ENCODE results near the gene KRT79. TPM values are rescaled to one million over a fixed set of nuclear protein-coding genes. Genes with fewer than 3 reads are reported as not detected.

Gene KRT79
- total RNA-seq, 2 donors from 2014 or later, result not detected

DNA sequence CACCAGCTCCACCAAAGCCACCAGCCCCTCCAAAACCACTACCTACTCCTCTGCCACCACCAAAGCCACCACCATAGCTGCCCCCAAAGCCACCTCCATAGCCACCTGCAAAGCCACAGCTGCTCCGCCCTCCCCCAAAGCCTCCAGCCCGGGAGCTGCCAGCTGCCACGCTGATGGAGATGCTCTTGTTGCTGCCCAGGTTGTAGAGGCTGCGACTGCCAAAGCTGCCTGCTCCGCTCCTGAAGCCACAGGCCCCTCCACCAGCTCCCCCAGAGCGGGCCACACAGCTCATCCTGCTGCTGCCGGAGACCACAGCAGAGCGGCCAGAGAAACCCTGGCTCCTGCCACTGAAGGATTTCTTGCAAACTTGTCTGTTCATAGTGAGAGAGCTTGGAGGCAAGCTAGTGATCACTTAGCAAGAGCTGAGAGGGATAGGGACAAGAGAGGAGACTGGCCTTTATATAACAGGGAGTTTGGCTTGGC is 57.2 kb downstream of the KRT79 start, which contains the start of gene KRT76:
Gene KRT76, minus strand, starts transcription at position 433 of the 483 bp plus-strand sequence. Its CDS starts 54 bp downstream, at position 379.
- H3K36me3 ChIP-seq (ENCODE audit: control insufficient read depth, insufficient read depth, low read length), result no peaks in the 10 kb centered on the region
- TF ChIP-seq, protein P1, sequence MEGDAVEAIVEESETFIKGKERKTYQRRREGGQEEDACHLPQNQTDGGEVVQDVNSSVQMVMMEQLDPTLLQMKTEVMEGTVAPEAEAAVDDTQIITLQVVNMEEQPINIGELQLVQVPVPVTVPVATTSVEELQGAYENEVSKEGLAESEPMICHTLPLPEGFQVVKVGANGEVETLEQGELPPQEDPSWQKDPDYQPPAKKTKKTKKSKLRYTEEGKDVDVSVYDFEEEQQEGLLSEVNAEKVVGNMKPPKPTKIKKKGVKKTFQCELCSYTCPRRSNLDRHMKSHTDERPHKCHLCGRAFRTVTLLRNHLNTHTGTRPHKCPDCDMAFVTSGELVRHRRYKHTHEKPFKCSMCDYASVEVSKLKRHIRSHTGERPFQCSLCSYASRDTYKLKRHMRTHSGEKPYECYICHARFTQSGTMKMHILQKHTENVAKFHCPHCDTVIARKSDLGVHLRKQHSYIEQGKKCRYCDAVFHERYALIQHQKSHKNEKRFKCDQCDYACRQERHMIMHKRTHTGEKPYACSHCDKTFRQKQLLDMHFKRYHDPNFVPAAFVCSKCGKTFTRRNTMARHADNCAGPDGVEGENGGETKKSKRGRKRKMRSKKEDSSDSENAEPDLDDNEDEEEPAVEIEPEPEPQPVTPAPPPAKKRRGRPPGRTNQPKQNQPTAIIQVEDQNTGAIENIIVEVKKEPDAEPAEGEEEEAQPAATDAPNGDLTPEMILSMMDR (conservative IDR thresholded peaks at IDR 0.05), result no peak
- H3K4me3 ChIP-seq (ENCODE audit: low read length), result no peak within 1 kb of the TSS
- no peaks in the 10 kb centered on the region for H3K9me3 ChIP-seq (ENCODE audit: control insufficient read depth, low read length)
- no peak within 1 kb of the TSS for H3K9ac ChIP-seq (ENCODE audit: extremely low read depth, low read length, poor library complexity, severe bottlenecking)
- no peak for DNase-seq
- H3K36me3 Mint-ChIP-seq (ENCODE audit: low read depth), result no peaks in the 10 kb centered on the region
- H3K27me3 Mint-ChIP-seq (ENCODE audit: insufficient read depth), result peaks cover 19% of the 10 kb centered on the region
- H3K4me3 Mint-ChIP-seq, result no peak within 1 kb of the TSS
- no peaks in the 10 kb centered on the region for H3K4me1 Mint-ChIP-seq
- H3K27ac Mint-ChIP-seq, result no peak within 1 kb of the TSS
- no peaks in the 10 kb centered on the region for H3K4me1 ChIP-seq (ENCODE audit: control insufficient read depth, insufficient read depth, low read length)
- 92 to 100% methylated on average over 4 to 8 of the region's 8 CpGs for WGBS, 2 experiments (ENCODE audit: insufficient coverage in 1 of 2, insufficient read length in 1 of 2)
- no peaks in the 10 kb centered on the region for H3K9me3 Mint-ChIP-seq
- H3K27me3 ChIP-seq (ENCODE audit: control insufficient read depth, insufficient read depth, low read length, poor library complexity, severe bottlenecking), result peaks cover 60% of the 10 kb centered on the region
- no peak within 1 kb of the TSS for H3K27ac ChIP-seq (ENCODE audit: low read depth, low read length)

DNA sequence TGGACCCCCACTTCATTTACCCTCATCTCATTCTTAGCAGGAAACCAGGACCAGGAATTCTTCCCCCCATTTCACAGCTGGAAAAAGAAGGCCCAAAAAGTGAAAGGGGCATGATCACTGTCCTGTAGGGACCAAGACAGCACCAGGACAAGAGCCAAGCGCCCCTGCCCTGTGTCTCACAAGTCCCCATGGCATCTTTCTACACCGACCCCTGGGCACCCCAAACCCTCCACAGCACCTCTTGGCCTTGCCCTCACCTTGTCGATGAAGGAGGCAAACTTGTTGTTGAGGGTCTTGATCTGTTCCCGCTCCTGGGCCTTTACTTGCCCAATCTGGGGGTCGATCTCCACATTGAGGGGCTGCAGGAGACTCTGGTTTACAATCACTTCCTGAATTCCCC is 57.7 kb downstream of the KRT79 start:
- TF ChIP-seq, protein P1 (conservative IDR thresholded peaks at IDR 0.05), result no peak
- no peak for DNase-seq
- H3K9ac ChIP-seq (ENCODE audit: extremely low read depth, low read length, poor library complexity, severe bottlenecking), result no peak overlapping the region
- no peaks in the 10 kb centered on the region for H3K9me3 Mint-ChIP-seq
- H3K4me3 Mint-ChIP-seq, result no peak overlapping the region
- H3K4me1 ChIP-seq (ENCODE audit: control insufficient read depth, insufficient read depth, low read length), result no peaks in the 10 kb centered on the region
- H3K27me3 Mint-ChIP-seq (ENCODE audit: insufficient read depth), result peaks cover 20% of the 10 kb centered on the region
- no peaks in the 10 kb centered on the region for H3K36me3 Mint-ChIP-seq (ENCODE audit: low read depth)
- no peaks in the 10 kb centered on the region for H3K4me1 Mint-ChIP-seq
- no peaks in the 10 kb centered on the region for H3K36me3 ChIP-seq (ENCODE audit: control insufficient read depth, insufficient read depth, low read length)
- H3K27me3 ChIP-seq (ENCODE audit: control insufficient read depth, insufficient read depth, low read length, poor library complexity, severe bottlenecking), result peaks cover 54% of the 10 kb centered on the region
- no peak overlapping the region for H3K4me3 ChIP-seq (ENCODE audit: low read length)
- H3K27ac Mint-ChIP-seq, result no peak overlapping the region
- WGBS, 2 experiments (ENCODE audit: insufficient coverage in 1 of 2, insufficient read length in 1 of 2), result 87 to 94% methylated on average over 3 to 5 of the region's 5 CpGs
- no peak overlapping the region for H3K27ac ChIP-seq (ENCODE audit: low read depth, low read length)
- H3K9me3 ChIP-seq (ENCODE audit: control insufficient read depth, low read length), result no peaks in the 10 kb centered on the region

DNA sequence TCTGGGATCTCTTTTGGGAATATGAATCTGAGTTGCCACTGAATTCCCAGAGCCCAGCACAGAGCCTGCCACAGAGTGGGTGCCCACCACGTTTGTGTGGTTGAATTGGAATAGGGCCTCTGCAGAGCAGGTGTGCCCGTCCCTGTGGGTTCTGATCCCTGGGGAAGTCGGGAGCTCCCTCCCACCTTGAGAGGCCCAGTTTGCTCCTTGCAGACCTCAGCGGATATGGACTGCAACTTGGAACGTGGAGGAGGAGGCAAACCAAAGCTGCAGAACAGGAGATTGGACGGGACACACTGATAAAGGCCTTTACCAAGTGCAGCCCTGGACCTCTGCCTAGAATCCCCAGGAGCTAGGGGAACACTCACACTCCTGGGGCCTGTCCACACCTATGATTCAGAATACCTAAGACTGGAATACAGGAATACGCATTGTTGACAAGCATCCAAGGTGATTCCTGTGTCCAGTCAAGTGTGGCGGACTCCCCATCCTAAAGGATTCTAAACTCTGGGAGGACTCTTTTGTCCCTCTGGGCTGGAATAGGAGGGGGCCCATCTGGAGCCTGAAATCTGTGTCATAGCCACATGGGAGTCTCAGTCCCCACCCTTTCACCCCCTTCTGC is 59.4 kb downstream of the KRT79 start:
- no peak overlapping the region for H3K4me3 ChIP-seq (ENCODE audit: low read length)
- Mint-ChIP-seq H3K4me1 (no peaks in the 10 kb centered on the region), H3K27ac (no peak overlapping the region), H3K27me3 (ENCODE audit: insufficient read depth) (peaks cover 14% of the 10 kb centered on the region), H3K36me3 (ENCODE audit: low read depth) (no peaks in the 10 kb centered on the region), H3K4me3 (no peak overlapping the region), H3K9me3 (no peaks in the 10 kb centered on the region)
- TF ChIP-seq, protein P1 (conservative IDR thresholded peaks at IDR 0.05), result no peak
- H3K4me1 ChIP-seq (ENCODE audit: control insufficient read depth, insufficient read depth, low read length), result no peaks in the 10 kb centered on the region
- no peaks in the 10 kb centered on the region for H3K36me3 ChIP-seq (ENCODE audit: control insufficient read depth, insufficient read depth, low read length)
- no peak overlapping the region for H3K27ac ChIP-seq (ENCODE audit: low read depth, low read length)
- H3K27me3 ChIP-seq (ENCODE audit: control insufficient read depth, insufficient read depth, low read length, poor library complexity, severe bottlenecking), result peaks cover 38% of the 10 kb centered on the region
- DNase-seq, result no peak
- H3K9me3 ChIP-seq (ENCODE audit: control insufficient read depth, low read length), result no peaks in the 10 kb centered on the region
- H3K9ac ChIP-seq (ENCODE audit: extremely low read depth, low read length, poor library complexity, severe bottlenecking), result no peak overlapping the region
- WGBS, 2 experiments (ENCODE audit: insufficient coverage in 1 of 2, insufficient read length in 1 of 2), result 83 to 92% methylated on average over 7 to 8 of the region's 8 CpGs

All from endodermal cell (in vitro differentiated cells).